DOHH2 (cell line): ENCODE results near the gene MXRA5.

Experiments used
- CTCF ChIP-seq: fragments of 200-600 bp; sonication (generic); IDR thresholded peaks from one replicate; pipeline ENCODE4 v1.5.1; 2014; ENCODE audit warnings: antibody characterized with exemption, mild to moderate bottlenecking, low read depth, low read length; ENCODE audit not compliant: poor library complexity, severe bottlenecking
- EZH2phosphoT487 ChIP-seq: fragments of 200-600 bp; sonication (generic); IDR thresholded peaks from 2 replicates; pipeline ENCODE4 v1.6.1; 2017; ENCODE audit warnings: borderline replicate concordance, mild to moderate bottlenecking, antibody characterized with exemption, low read length, moderate library complexity, mixed read lengths

DNA sequence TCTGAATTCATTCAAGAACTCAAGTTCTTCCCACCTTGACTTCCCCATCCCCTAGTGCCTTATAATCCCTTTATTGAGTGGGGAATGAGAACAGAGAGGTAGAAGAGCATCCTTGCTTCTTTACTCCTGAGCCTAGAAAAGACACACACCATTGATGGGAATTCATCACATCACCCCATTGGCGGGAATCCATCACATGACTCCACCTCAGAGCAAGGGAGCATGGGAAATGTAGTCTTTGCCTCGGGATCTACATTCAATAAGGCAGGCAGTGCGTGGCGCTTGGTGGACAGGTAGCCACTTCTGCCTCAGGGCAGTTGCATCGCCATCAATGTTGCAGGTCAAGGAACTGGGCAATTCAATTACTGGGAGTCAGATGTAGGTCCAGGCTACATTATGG lies 50.7 kb downstream of the MXRA5 start:
- TF ChIP-seq CTCF (no peak), EZH2phosphoT487 (no peak)
